MCF 10A (cell line): ENCODE data around the gene RUSC2. TPM values are rescaled to one million over a fixed set of nuclear protein-coding genes. Genes with fewer than 3 reads are reported as not detected.
A peak's percentile ranks its signal among the peaks of the same experiment; 100 is the strongest.
"Not testable (repeated sequence)": the region's sequence is repeated elsewhere in the genome, so short reads cannot be mapped to it uniquely, and the experiment has no call there.

ENCODE experiments used
- BruUV-seq: library from RNA; stranded (reverse); fragments of 400-500 nt; replicated peaks from 2 replicates; lab custom pipeline; 2021; lab: Mats Ljungman, UMichigan
- CTCF ChIA-PET: fragments of 300-600 bp; sonication (Branson Sonifier 250); formaldehyde crosslinking; extraction: SDS; loops from one replicate; lab custom pipeline; 2021; ENCODE audit warnings: antibody characterized with exemption, inconsistent platforms; lab: Yijun Ruan, JAX
- POLR2A ChIA-PET: fragments of 300-600, 350-650 bp; sonication (Branson Sonifier 250); formaldehyde crosslinking; extraction: SDS; loops from one replicate; lab custom pipeline; 2020; ENCODE audit warnings: antibody characterized with exemption, inconsistent platforms; lab: Yijun Ruan, JAX
- DNase-seq: peaks from one replicate; pipeline ENCODE4 v3.0.0-alpha.2; 2018; ENCODE audit not compliant: unreplicated experiment
- H3K27ac Mint-ChIP-seq: one replicate; pipeline ENCODE4 v1.8.0; 2022; ENCODE audit warnings: mild to moderate bottlenecking, low read depth, mixed read lengths; ENCODE audit not compliant: unreplicated experiment
- H3K27me3 Mint-ChIP-seq: one replicate; pipeline ENCODE4 v1.8.0; 2022; ENCODE audit warnings: mixed read lengths; ENCODE audit not compliant: insufficient read depth, unreplicated experiment
- H3K36me3 Mint-ChIP-seq: one replicate; pipeline ENCODE4 v1.8.0; 2022; ENCODE audit warnings: mild to moderate bottlenecking, moderate library complexity, mixed read lengths; ENCODE audit not compliant: insufficient read depth, unreplicated experiment
- H3K4me1 Mint-ChIP-seq: one replicate; pipeline ENCODE4 v1.8.0; 2022; ENCODE audit warnings: mixed read lengths; ENCODE audit not compliant: insufficient read depth, unreplicated experiment
- H3K4me3 Mint-ChIP-seq: one replicate; pipeline ENCODE4 v1.8.0; 2022; ENCODE audit warnings: mild to moderate bottlenecking, moderate library complexity, mixed read lengths; ENCODE audit not compliant: unreplicated experiment
- H3K9me3 Mint-ChIP-seq: one replicate; pipeline ENCODE4 v1.8.0; 2022; ENCODE audit warnings: mixed read lengths; ENCODE audit not compliant: unreplicated experiment
- CTCF ChIP-seq: fragments of 200-600 bp; IDR thresholded peaks from one replicate; pipeline ENCODE4 v1.8.0; 2022; ENCODE audit warnings: antibody characterized with exemption, mild to moderate bottlenecking; ENCODE audit not compliant: unreplicated experiment
- intact Hi-C: fragments of 100-400 bp; cut with micrococcal nuclease; formaldehyde crosslinking; loops from 2 replicates; pipeline ENCODE4 v1.14.1; 2022
- total RNA-seq: library from RNA; stranded (reverse); gene quantifications from 2 replicates; pipeline ENCODE4 v1.2.3, GENCODE V29; 2022

Gene RUSC2
- total RNA-seq, 1 experiment from 2014 or later: 30.5 TPM

- BruUV-seq: no TSS peak
- ChIA-PET POLR2A (interaction anchor here (0.6 to 3.6 kb wide), 3 partner anchors 11 to 411 kb away, joined by 3 to 33 read pairs (median 3); no protein-coding TSS in a partner anchor), CTCF (interaction anchor here (0.8 to 1.5 kb wide), 5 partner anchors 10 to 81 kb away, joined by 3 to 7 read pairs (median 4); no protein-coding TSS in a partner anchor)
- TF ChIP-seq CTCF: no peak
- Mint-ChIP-seq H3K4me1 (peaks cover 28% of the 10 kb centered on the region), H3K9me3 (no peaks in the 10 kb centered on the region), H3K36me3 (no peaks in the 10 kb centered on the region), H3K4me3 (no peak overlapping the region), H3K27ac (no peak overlapping the region), H3K27me3 (no peaks in the 10 kb centered on the region)
- intact Hi-C loops: no loop called here
- DNase-seq: no peak
Measured at GRCh38 chr9:35529161-35529823, 39.4 kb downstream of the RUSC2 start.

GRCh38 chr9:35533398-35533797 is 43.5 kb downstream of the RUSC2 start:
- peak; percentile 52 for DNase-seq
- Mint-ChIP-seq H3K27me3 (no peaks in the 10 kb centered on the region), H3K4me1 (peaks cover 18% of the 10 kb centered on the region), H3K27ac (no peak overlapping the region), H3K36me3 (no peaks in the 10 kb centered on the region), H3K9me3 (no peaks in the 10 kb centered on the region), H3K4me3 (no peak overlapping the region)
- no TSS peak for BruUV-seq
- no peak for TF ChIP-seq CTCF
- ChIA-PET CTCF (interaction anchor here (0.6 to 1.9 kb wide), 2 partner anchors 15 to 62 kb away, joined by 3 to 6 read pairs; no protein-coding TSS in a partner anchor), POLR2A (interaction anchor here (1.1 kb wide), 1 partner anchor 16 kb away, joined by 3 read pairs; no protein-coding TSS in a partner anchor)
- intact Hi-C loops: no loop called here

- H3K27ac Mint-ChIP-seq, H3K9me3 Mint-ChIP-seq, H3K4me3 Mint-ChIP-seq, H3K27me3 Mint-ChIP-seq, H3K36me3 Mint-ChIP-seq, POLR2A ChIA-PET, BruUV-seq, DNase-seq, intact Hi-C loops: not testable (repeated sequence)
- CTCF ChIA-PET: interaction anchor here (0.7 kb wide), 1 partner anchor 28 kb away, joined by 3 read pairs; no protein-coding TSS in a partner anchor
- peaks cover 23% of the 10 kb centered on the region for H3K4me1 Mint-ChIP-seq
Measured at GRCh38 chr9:35534921-35535320, 45.0 kb downstream of the RUSC2 start.

- ChIA-PET CTCF (interaction anchor here (0.9 to 8.0 kb wide), 5 partner anchors 16 to 48 kb away, joined by 3 to 47 read pairs (median 6); partner anchors contain the start of gene RUSC2), POLR2A (interaction anchor here (0.8 to 1.2 kb wide), 3 partner anchors 18 to 47 kb away, joined by 3 to 4 read pairs (median 3); no protein-coding TSS in a partner anchor)
- no peak overlapping the region for H3K27ac Mint-ChIP-seq
- H3K36me3 Mint-ChIP-seq: no peaks in the 10 kb centered on the region
- H3K4me3 Mint-ChIP-seq: peak overlapping the region; percentile 28
- no peak for DNase-seq
- no TSS peak for BruUV-seq
- peaks cover 18% of the 10 kb centered on the region for H3K4me1 Mint-ChIP-seq
- H3K9me3 Mint-ChIP-seq: no peaks in the 10 kb centered on the region
- H3K27me3 Mint-ChIP-seq: no peaks in the 10 kb centered on the region
- TF ChIP-seq CTCF: no peak
- intact Hi-C loops: no loop called here
Measured at GRCh38 chr9:35537913-35538312, 48.0 kb downstream of the RUSC2 start.
